ENCODE results near the gene CELA2B. TPM values are rescaled to one million over a fixed set of nuclear protein-coding genes. Genes with fewer than 3 reads are reported as not detected.

Gene CELA2B
- total RNA-seq = not detected in 2 replicates
- 0.07 TPM for total RNA-seq (2013)
- not detected in 2 replicates for polyA plus RNA-seq
- not detected in 2 replicates for polyA minus RNA-seq

- ChIA-PET POLR2A (no interaction called here), CTCF (no interaction called here)
- ATAC-seq (ENCODE audit: low read depth) (no peak), DNase-seq (no peak)
- no peak for TF ChIP-seq CTCF (IDR thresholded peaks at IDR 0.05)
- no peak for TF ChIP-seq EZH2 (IDR thresholded peaks at IDR 0.05; ENCODE audit: borderline replicate concordance, insufficient read depth, low read depth, low read length, poor library complexity, severe bottlenecking)
- H3K4me2 ChIP-seq (replicated peaks; ENCODE audit: low read depth, low read length, poor library complexity, severe bottlenecking) = no peak within 1 kb of the TSS
- H3K4me3 ChIP-seq (ENCODE audit: control extremely low read depth in 1 of 5, extremely low read depth in 1 of 5, insufficient read depth in 1 of 5, low read depth in 2 of 5, low read length in 4 of 5) = no peak within 1 kb of the TSS
- no peaks in the 10 kb centered on the region for H3K79me2 ChIP-seq (ENCODE audit: control insufficient read depth, insufficient read depth, low read length)
- H3K36me3 ChIP-seq (replicated peaks in 1 of 2; ENCODE audit: control extremely low read depth in 1 of 2, control insufficient read depth in 1 of 2, extremely low read depth in 1 of 2, insufficient read depth in 2 of 2, low read length in 1 of 2) = no peaks in the 10 kb centered on the region
- H3K9ac ChIP-seq (ENCODE audit: low read length) = no peak within 1 kb of the TSS
- Mint-ChIP-seq H3K27ac (no peak within 1 kb of the TSS), H3K9me3 (ENCODE audit: insufficient read depth) (no peaks in the 10 kb centered on the region), H3K27me3 (no peaks in the 10 kb centered on the region), H3K4me3 (no peak within 1 kb of the TSS), H3K4me1 (no peaks in the 10 kb centered on the region)
- no peak within 1 kb of the TSS for H2AFZ ChIP-seq (ENCODE audit: insufficient read depth, low read depth, low read length, poor library complexity, severe bottlenecking)
- peaks cover 0 to 2% (median 0%) of the 10 kb centered on the region in 3 donors for H3K9me3 ChIP-seq (ENCODE audit: control extremely low read depth in 1 of 3, control insufficient read depth in 2 of 3, insufficient read depth in 1 of 3, low read length in 2 of 3)
- no peak within 1 kb of the TSS for H3K27ac ChIP-seq (ENCODE audit: low read length in 2 of 2)
- no peaks in the 10 kb centered on the region for H3K27me3 ChIP-seq (replicated peaks in 1 of 4; ENCODE audit: control extremely low read depth in 1 of 4, control insufficient read depth in 3 of 4, insufficient read depth in 4 of 4, low read length in 3 of 4)
- H4K20me1 ChIP-seq (ENCODE audit: control insufficient read depth, insufficient read depth, low read length, poor library complexity, severe bottlenecking) = no peaks in the 10 kb centered on the region
- H3K4me1 ChIP-seq (ENCODE audit: control insufficient read depth in 2 of 2, insufficient read depth in 2 of 2, low read length in 2 of 2) = no peaks in the 10 kb centered on the region
- WGBS (ENCODE audit: insufficient coverage) = 100% methylated on average over 3 of the region's 5 CpGs
- intact Hi-C loops (cut with micrococcal nuclease) = no loop called here
Observed at GRCh38 chr1:15475752-15476314, at the start of gene CELA2B. Gene CELA2B (plus strand): TSS chr1:15476104. CDS start chr1:15476126, 22 bp downstream.

- no peak overlapping the region for H3K4me3 ChIP-seq (ENCODE audit: control extremely low read depth in 1 of 5, extremely low read depth in 1 of 5, insufficient read depth in 1 of 5, low read depth in 2 of 5, low read length in 4 of 5)
- CTCF ChIA-PET = interaction anchor here (2.3 kb wide), 1 partner anchor 103 kb away, joined by 14 read pairs; no protein-coding TSS in a partner anchor
- no peak overlapping the region for H3K27ac ChIP-seq (ENCODE audit: low read length in 2 of 2)
- no peak for DNase-seq
- no peak overlapping the region for H3K4me2 ChIP-seq (replicated peaks; ENCODE audit: low read depth, low read length, poor library complexity, severe bottlenecking)
- no peak overlapping the region for H2AFZ ChIP-seq (ENCODE audit: insufficient read depth, low read depth, low read length, poor library complexity, severe bottlenecking)
- no peaks in the 10 kb centered on the region for H3K9me3 ChIP-seq (ENCODE audit: control extremely low read depth in 1 of 3, control insufficient read depth in 2 of 3, insufficient read depth in 1 of 3, low read length in 2 of 3)
- H3K27me3 Mint-ChIP-seq = no peaks in the 10 kb centered on the region
- H3K4me1 Mint-ChIP-seq = no peaks in the 10 kb centered on the region
- POLR2A ChIA-PET = no interaction called here
- H3K4me3 Mint-ChIP-seq = no peak overlapping the region
- peaks cover 7% of the 10 kb centered on the region for H3K79me2 ChIP-seq (ENCODE audit: control insufficient read depth, insufficient read depth, low read length)
- H3K27me3 ChIP-seq (replicated peaks in 1 of 4; ENCODE audit: control extremely low read depth in 1 of 4, control insufficient read depth in 3 of 4, insufficient read depth in 4 of 4, low read length in 3 of 4) = no peaks in the 10 kb centered on the region
- TF ChIP-seq CTCF (IDR thresholded peaks at IDR 0.05) = no peak
- TF ChIP-seq EZH2 (IDR thresholded peaks at IDR 0.05; ENCODE audit: borderline replicate concordance, insufficient read depth, low read depth, low read length, poor library complexity, severe bottlenecking) = no peak
- intact Hi-C loops (cut with micrococcal nuclease) = no loop called here
- H3K9me3 Mint-ChIP-seq (ENCODE audit: insufficient read depth) = no peaks in the 10 kb centered on the region
- ATAC-seq (ENCODE audit: low read depth) = no peak
- no peak overlapping the region for H3K27ac Mint-ChIP-seq
- no peak overlapping the region for H3K9ac ChIP-seq (ENCODE audit: low read length)
- H3K4me1 ChIP-seq (ENCODE audit: control insufficient read depth in 2 of 2, insufficient read depth in 2 of 2, low read length in 2 of 2) = no peaks in the 10 kb centered on the region
- peaks cover 0 to 28% of the 10 kb centered on the region in 2 experiments for H3K36me3 ChIP-seq (replicated peaks in 1 of 2; ENCODE audit: control extremely low read depth in 1 of 2, control insufficient read depth in 1 of 2, extremely low read depth in 1 of 2, insufficient read depth in 2 of 2, low read length in 1 of 2)
- 95% methylated on average over 26 of the region's 30 CpGs for WGBS (ENCODE audit: insufficient coverage)
- peaks cover 56% of the 10 kb centered on the region for H4K20me1 ChIP-seq (ENCODE audit: control insufficient read depth, insufficient read depth, low read length, poor library complexity, severe bottlenecking)
Observed at GRCh38 chr1:15426492-15427279, 49.2 kb upstream of the CELA2B start.
